HCT116 (cell line): ENCODE measurements around the gene NEDD4L.

Experiments used
- CTCF ChIP-seq, 3 experiments: fragments of 200-600 bp in 1 of 3; sonication (generic) in 1 of 3; IDR thresholded peaks in 2 of 3; conservative IDR thresholded peaks in 1 of 3; 2 replicates each; pipeline ENCODE4 v1.5.1; 2012 to 2017; ENCODE audit warnings: low read depth in 2 of 3, low read length in 2 of 3, antibody characterized with exemption in 1 of 3, borderline replicate concordance in 1 of 3, control low read depth in 1 of 3, mild to moderate bottlenecking in 1 of 3, mixed read lengths in 1 of 3, mixed run types in 1 of 3, moderate library complexity in 1 of 3; ENCODE audit not compliant: insufficient read depth in 1 of 3
- REST ChIP-seq: IDR thresholded peaks from 2 replicates; pipeline ENCODE4 v1.6.1; 2012; ENCODE audit warnings: low read depth

GRCh38 chr18:58388736-58389135 lies 344.7 kb downstream of the NEDD4L start:
- TF ChIP-seq CTCF (IDR thresholded peaks at IDR 0.05 in 2 of 3, conservative IDR thresholded peaks at IDR 0.05 in 1 of 3; ENCODE audit: borderline replicate concordance in 1 of 3, insufficient read depth in 1 of 3, low read depth in 2 of 3, low read length in 2 of 3) = no peak
- no peak for TF ChIP-seq REST
